ENCODE data around the gene HTT.

DNA sequence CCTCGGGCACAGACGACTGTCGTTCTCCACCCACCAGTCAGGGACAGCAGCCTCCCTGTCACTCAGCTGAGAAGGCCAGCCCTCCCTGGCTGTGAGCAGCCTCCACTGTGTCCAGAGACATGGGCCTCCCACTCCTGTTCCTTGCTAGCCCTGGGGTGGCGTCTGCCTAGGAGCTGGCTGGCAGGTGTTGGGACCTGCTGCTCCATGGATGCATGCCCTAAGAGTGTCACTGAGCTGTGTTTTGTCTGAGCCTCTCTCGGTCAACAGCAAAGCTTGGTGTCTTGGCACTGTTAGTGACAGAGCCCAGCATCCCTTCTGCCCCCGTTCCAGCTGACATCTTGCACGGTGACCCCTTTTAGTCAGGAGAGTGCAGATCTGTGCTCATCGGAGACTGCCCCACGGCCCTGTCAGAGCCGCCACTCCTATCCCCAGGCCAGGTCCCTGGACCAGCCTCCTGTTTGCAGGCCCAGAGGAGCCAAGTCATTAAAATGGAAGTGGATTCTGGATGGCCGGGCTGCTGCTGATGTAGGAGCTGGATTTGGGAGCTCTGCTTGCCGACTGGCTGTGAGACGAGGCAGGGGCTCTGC lies 166.5 kb downstream of the HTT start:
- no peak for TF ChIP-seq EZH2 (IDR thresholded peaks at IDR 0.05)
- TF ChIP-seq FOXP2 (optimal IDR thresholded peaks at IDR 0.05; ENCODE audit: control extremely low read depth, extremely low read length, insufficient read depth), result no peak
